Activated naive CD8-positive, alpha-beta T cell treated with anti-CD3 and anti-CD28 coated beads, Interleukin-2, amount 50 U/mL, for 16 hours (primary cell): ENCODE measurements around the gene ASCC1.
"Not testable (repeated sequence)": the region's sequence is repeated elsewhere in the genome, so short reads cannot be mapped to it uniquely, and the experiment has no call there.

Source experiments
- DNase-seq: peaks from one replicate; pipeline ENCODE4 v3.0.0-alpha.2; 2020; ENCODE audit warnings: low read depth, low spot score

The ASCC1 gene

GRCh38 chr10:72126184-72126871 lies 89.7 kb downstream of the ASCC1 start:
- DNase-seq, result no peak

GRCh38 chr10:72124989-72125388 lies 91.1 kb downstream of the ASCC1 start:
- DNase-seq, result no peak

GRCh38 chr10:72124381-72124780 lies 91.7 kb downstream of the ASCC1 start:
- DNase-seq, result no peak

GRCh38 chr10:72123616-72124015 lies 92.5 kb downstream of the ASCC1 start:
- no peak for DNase-seq

- no peak for DNase-seq
Observed at GRCh38 chr10:72122221-72122620, 93.9 kb downstream of the ASCC1 start.

- DNase-seq, result no peak
Observed at GRCh38 chr10:72121389-72121788, 94.7 kb downstream of the ASCC1 start.

GRCh38 chr10:72116372-72116771 lies 99.7 kb downstream of the ASCC1 start:
- DNase-seq, result no peak

GRCh38 chr10:72114706-72115450 lies 101.2 kb downstream of the ASCC1 start:
- DNase-seq, result no peak

- DNase-seq, result no peak
Observed at GRCh38 chr10:72110673-72111401, 105.2 kb downstream of the ASCC1 start.

- no peak for DNase-seq
Observed at GRCh38 chr10:72109636-72110157, 106.4 kb downstream of the ASCC1 start.

- DNase-seq, result no peak
Observed at GRCh38 chr10:72108830-72109635, 107.0 kb downstream of the ASCC1 start.

GRCh38 chr10:72108004-72108370 lies 108.1 kb downstream of the ASCC1 start:
- DNase-seq, result not testable (repeated sequence)

GRCh38 chr10:72107325-72108003 lies 108.6 kb downstream of the ASCC1 start:
- no peak for DNase-seq

GRCh38 chr10:72106896-72107295 lies 109.2 kb downstream of the ASCC1 start:
- no peak for DNase-seq

GRCh38 chr10:72106154-72106849 lies 109.8 kb downstream of the ASCC1 start:
- no peak for DNase-seq

- DNase-seq, result no peak
Observed at GRCh38 chr10:72105710-72106109, 110.4 kb downstream of the ASCC1 start.

- DNase-seq, result no peak
Observed at GRCh38 chr10:72105098-72105475, 111.0 kb downstream of the ASCC1 start.

- DNase-seq, result no peak
Observed at GRCh38 chr10:72104472-72105097, 111.5 kb downstream of the ASCC1 start.

GRCh38 chr10:72099600-72099921 lies 116.5 kb downstream of the ASCC1 start:
- DNase-seq, result no peak
